Smooth muscle cell (in vitro differentiated cells): Measurements from ENCODE around the gene C1QA. TPM values are rescaled to one million over a fixed set of nuclear protein-coding genes. Genes with fewer than 3 reads are reported as not detected.

Source experiments
- DNase-seq: peaks from one replicate; lab custom pipeline; 2025; ENCODE audit not compliant: unreplicated experiment; lab: John Stamatoyannopoulos, UW
- H2AFZ ChIP-seq: fragments of 200-600 bp; sonication (generic); 2 replicates; pipeline ENCODE4 v1.6.0; 2016; ENCODE audit warnings: antibody characterized with exemption, low read depth, mild to moderate bottlenecking
- H3F3A ChIP-seq: fragments of 200-600 bp; sonication (generic); 2 replicates; pipeline ENCODE4 v1.6.0; 2017; ENCODE audit warnings: antibody characterized with exemption, low read depth
- H3K27ac ChIP-seq: fragments of 200-600 bp; sonication (generic); 2 replicates; pipeline ENCODE4 v1.5.1; 2016; ENCODE audit warnings: low read depth, mild to moderate bottlenecking
- H3K27me3 ChIP-seq: fragments of 200-600 bp; sonication (generic); 2 replicates; pipeline ENCODE4 v1.6.1; 2016; ENCODE audit warnings: low read depth, mild to moderate bottlenecking
- H3K36me3 ChIP-seq: fragments of 200-600 bp; sonication (generic); 2 replicates; pipeline ENCODE4 v1.5.1; 2016; ENCODE audit warnings: low read depth
- H3K4me1 ChIP-seq: fragments of 200-600 bp; sonication (generic); 2 replicates; pipeline ENCODE4 v1.5.1; 2016; ENCODE audit warnings: low read depth
- H3K4me2 ChIP-seq: fragments of 200-600 bp; sonication (generic); 2 replicates; pipeline ENCODE4 v1.6.0; 2016; ENCODE audit warnings: mild to moderate bottlenecking
- H3K4me3 ChIP-seq: fragments of 200-600 bp; sonication (generic); 2 replicates; pipeline ENCODE4 v1.5.1; 2016; ENCODE audit warnings: mild to moderate bottlenecking
- H3K79me2 ChIP-seq: fragments of 200-600 bp; sonication (generic); 2 replicates; pipeline ENCODE4 v1.6.0; 2016; ENCODE audit warnings: low read depth, mild to moderate bottlenecking
- H3K9ac ChIP-seq: fragments of 200-600 bp; sonication (generic); 2 replicates; pipeline ENCODE4 v1.6.0; 2016; ENCODE audit warnings: low read depth
- H3K9me3 ChIP-seq: fragments of 200-600 bp; sonication (generic); replicated peaks from 2 replicates; pipeline ENCODE4 v1.5.1; 2016; ENCODE audit warnings: low read depth
- H4K20me1 ChIP-seq: fragments of 200-600 bp; sonication (generic); 2 replicates; pipeline ENCODE4 v1.6.0; 2016; ENCODE audit warnings: low read depth
- WGBS: methylation state at CpG from one replicate; pipeline ENCODE4 v1.1.7; 2016; ENCODE audit warnings: low lambda C conversion rate; 5-methylcytosine and 5-hydroxymethylcytosine counted together
- polyA plus RNA-seq: library from polyadenylated mRNA; unstranded; fragments of >200 nt; fragmentation: Nextera tagmentation; extraction: Ambion mirVana; gene quantifications from 2 replicates; pipeline ENCODE4 v1.2.1, GENCODE V29; 2016
- total RNA-seq: library from RNA; depleted of rRNA; stranded (reverse); fragments of >200 nt; gene quantifications from 2 replicates; pipeline ENCODE4 v1.2.3, GENCODE V29; 2014
- TF ChIP-seq, protein P1 (sequence below): fragments of 200-600 bp; sonication (generic); IDR thresholded peaks from 2 replicates; pipeline ENCODE4 v1.5.1; 2017; ENCODE audit warnings: borderline replicate concordance, mild to moderate bottlenecking, antibody characterized with exemption; ENCODE audit not compliant: insufficient read depth, poor library complexity, severe bottlenecking

Gene C1QA
- total and polyA plus RNA-seq, 2 experiments from 2014 or later = not detected

DNA sequence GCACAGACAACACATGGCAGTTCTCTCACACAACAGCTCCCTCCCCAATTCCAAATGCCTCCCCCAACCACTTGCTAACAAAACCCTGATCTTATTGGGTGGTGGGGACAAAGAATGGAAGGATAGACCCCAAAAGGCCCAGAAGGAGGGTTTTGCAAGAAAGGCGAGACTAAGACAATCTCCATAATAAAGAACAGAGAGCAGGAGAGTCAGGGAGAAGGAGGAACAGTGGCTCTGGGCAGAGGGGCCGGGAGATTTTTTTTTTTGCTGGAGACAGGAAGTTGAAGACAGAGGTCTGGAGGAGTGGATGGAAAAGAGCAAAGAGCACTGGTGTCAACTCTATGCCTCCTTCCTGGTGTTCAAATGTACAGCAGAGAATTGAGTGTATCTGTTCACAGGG, 6.5 kb upstream of the C1QA start:
- 33% methylated on average over 2 of the region's 2 CpGs for WGBS
- no peaks in the 10 kb centered on the region for H3K4me1 ChIP-seq
- no peaks in the 10 kb centered on the region for H4K20me1 ChIP-seq
- TF ChIP-seq, protein P1, sequence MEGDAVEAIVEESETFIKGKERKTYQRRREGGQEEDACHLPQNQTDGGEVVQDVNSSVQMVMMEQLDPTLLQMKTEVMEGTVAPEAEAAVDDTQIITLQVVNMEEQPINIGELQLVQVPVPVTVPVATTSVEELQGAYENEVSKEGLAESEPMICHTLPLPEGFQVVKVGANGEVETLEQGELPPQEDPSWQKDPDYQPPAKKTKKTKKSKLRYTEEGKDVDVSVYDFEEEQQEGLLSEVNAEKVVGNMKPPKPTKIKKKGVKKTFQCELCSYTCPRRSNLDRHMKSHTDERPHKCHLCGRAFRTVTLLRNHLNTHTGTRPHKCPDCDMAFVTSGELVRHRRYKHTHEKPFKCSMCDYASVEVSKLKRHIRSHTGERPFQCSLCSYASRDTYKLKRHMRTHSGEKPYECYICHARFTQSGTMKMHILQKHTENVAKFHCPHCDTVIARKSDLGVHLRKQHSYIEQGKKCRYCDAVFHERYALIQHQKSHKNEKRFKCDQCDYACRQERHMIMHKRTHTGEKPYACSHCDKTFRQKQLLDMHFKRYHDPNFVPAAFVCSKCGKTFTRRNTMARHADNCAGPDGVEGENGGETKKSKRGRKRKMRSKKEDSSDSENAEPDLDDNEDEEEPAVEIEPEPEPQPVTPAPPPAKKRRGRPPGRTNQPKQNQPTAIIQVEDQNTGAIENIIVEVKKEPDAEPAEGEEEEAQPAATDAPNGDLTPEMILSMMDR = no peak
- H3K9me3 ChIP-seq = no peaks in the 10 kb centered on the region
- H3K27ac ChIP-seq = no peak overlapping the region
- H3K4me2 ChIP-seq = no peak overlapping the region
- no peaks in the 10 kb centered on the region for H3K79me2 ChIP-seq
- H3K27me3 ChIP-seq = peaks cover 72% of the 10 kb centered on the region
- no peaks in the 10 kb centered on the region for H3F3A ChIP-seq
- H3K9ac ChIP-seq = no peak overlapping the region
- no peak overlapping the region for H2AFZ ChIP-seq
- no peak for DNase-seq
- H3K4me3 ChIP-seq = no peak overlapping the region
- H3K36me3 ChIP-seq = no peaks in the 10 kb centered on the region

DNA sequence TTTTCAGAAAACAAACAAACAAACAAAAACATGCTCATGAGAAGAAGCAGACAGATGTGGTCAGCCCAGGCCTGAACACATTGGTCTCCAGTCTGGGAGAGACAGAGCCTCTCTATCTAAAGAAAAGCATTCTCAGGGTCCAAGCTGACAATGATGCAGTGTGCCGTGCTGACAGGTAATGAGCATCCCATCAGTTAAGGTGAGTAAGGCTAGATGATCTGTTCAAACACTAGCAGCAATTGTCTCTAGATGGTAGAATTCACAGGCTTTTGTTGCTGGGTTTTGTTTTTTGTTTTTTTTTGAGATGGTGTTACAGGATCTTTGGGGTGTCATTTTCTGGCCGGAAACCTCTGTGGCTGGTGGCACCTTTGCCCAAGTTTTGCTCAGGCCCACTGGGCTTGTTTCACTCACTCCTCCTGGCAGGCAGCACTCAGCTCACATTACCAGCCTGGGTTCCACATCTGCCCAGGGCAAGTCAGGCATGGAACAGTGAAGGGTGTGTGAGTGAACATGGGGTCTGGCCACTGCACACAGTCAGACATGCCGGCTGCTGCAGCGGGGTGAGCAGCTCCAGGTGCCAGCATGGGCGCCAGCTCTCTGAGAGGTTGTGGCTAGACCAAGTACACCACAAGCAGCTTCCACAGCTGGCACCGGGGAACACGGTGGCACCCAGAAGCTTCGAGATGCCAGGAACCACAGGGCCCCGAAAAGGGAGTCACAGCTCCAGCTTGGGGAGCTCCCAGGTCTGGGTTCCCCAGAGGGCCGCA, 2.5 kb upstream of the C1QA start:
- 92% methylated on average over 9 of the region's 10 CpGs for WGBS
- H3K27me3 ChIP-seq = peaks cover 49% of the 10 kb centered on the region
- TF ChIP-seq, protein P1 = no peak
- no peak overlapping the region for H3K9ac ChIP-seq
- H3K36me3 ChIP-seq = no peaks in the 10 kb centered on the region
- H2AFZ ChIP-seq = no peak overlapping the region
- no peak overlapping the region for H3K4me2 ChIP-seq
- H3K4me3 ChIP-seq = no peak overlapping the region
- no peak overlapping the region for H3K27ac ChIP-seq
- DNase-seq = no peak
- H3K9me3 ChIP-seq = no peaks in the 10 kb centered on the region
- no peaks in the 10 kb centered on the region for H3K4me1 ChIP-seq
- H3K79me2 ChIP-seq = no peaks in the 10 kb centered on the region
- H3F3A ChIP-seq = no peaks in the 10 kb centered on the region
- no peaks in the 10 kb centered on the region for H4K20me1 ChIP-seq

DNA sequence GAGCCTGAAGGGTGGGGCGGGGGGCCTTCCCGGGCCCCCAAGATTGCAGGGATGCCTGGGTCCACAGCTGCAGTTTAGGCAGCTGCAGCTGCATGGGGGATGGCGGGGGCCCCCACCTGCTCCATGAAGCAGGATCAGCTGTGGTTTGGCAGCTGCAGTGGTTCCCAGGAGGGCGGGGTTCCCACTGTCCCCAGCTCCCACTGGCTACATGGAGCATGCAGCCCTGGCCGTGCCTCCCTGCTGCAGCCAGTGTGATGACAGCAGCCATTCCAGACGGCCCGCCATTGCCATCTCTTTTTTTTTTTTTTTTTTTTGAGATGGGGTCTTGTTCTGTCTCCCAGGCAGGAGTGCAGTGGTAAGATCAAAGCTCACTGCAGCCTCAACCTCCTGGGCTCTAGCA, 992 bp upstream of the C1QA start:
- Histone ChIP-seq H2AFZ (no peak overlapping the region), H3K36me3 (no peaks in the 10 kb centered on the region), H3K27me3 (peaks cover 35% of the 10 kb centered on the region), H4K20me1 (no peaks in the 10 kb centered on the region), H3K4me2 (no peak overlapping the region), H3K9me3 (no peaks in the 10 kb centered on the region), H3K9ac (no peak overlapping the region), H3K79me2 (no peaks in the 10 kb centered on the region), H3K4me3 (no peak overlapping the region), H3K27ac (no peak overlapping the region), H3F3A (no peaks in the 10 kb centered on the region), H3K4me1 (no peaks in the 10 kb centered on the region)
- no peak for DNase-seq
- TF ChIP-seq, protein P1 = no peak
- 86% methylated on average over 7 of the region's 7 CpGs for WGBS

DNA sequence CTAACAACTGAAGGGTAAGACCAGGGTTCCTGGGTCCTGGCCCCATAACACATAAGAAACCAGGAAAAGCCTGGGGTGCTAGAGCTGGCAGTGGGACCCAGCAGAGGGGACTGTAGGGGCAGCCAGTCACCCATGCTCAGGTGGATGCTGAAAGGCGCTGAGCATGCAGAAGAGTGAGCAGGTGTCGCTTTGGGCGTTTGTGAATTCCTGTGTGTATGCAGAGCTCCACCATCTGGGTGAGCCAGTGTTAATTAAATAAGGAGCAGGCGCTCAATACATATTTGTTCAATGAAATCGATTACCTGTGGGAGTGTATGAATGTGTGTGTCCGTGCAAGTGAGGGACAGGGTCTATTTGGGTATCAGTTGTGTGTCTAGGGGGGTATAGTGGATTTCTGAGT, 499 bp downstream of the C1QA start:
- Histone ChIP-seq H3K9me3 (no peaks in the 10 kb centered on the region), H3F3A (no peaks in the 10 kb centered on the region), H3K9ac (no peak overlapping the region), H3K4me2 (no peak overlapping the region), H3K27ac (no peak overlapping the region), H3K4me1 (no peaks in the 10 kb centered on the region), H3K79me2 (no peaks in the 10 kb centered on the region), H4K20me1 (no peaks in the 10 kb centered on the region), H2AFZ (no peak overlapping the region), H3K27me3 (peaks cover 24% of the 10 kb centered on the region), H3K36me3 (no peaks in the 10 kb centered on the region), H3K4me3 (no peak overlapping the region)
- 86% methylated on average over 6 of the region's 6 CpGs for WGBS
- TF ChIP-seq, protein P1 = no peak
- no peak for DNase-seq
